HEK293 (cell line): ENCODE results near the gene APBB2.

ENCODE experiments used
- CTCF ChIA-PET: fragments of 350-600 bp; formaldehyde crosslinking; extraction: SDS; loops from one replicate; lab custom pipeline; 2021; ENCODE audit warnings: antibody characterized with exemption; lab: Yijun Ruan, JAX
- POLR2A ChIA-PET: fragments of 300-600 bp; formaldehyde crosslinking; extraction: SDS; loops from one replicate; lab custom pipeline; 2020; ENCODE audit warnings: antibody characterized with exemption, inconsistent platforms; lab: Yijun Ruan, JAX
- H3K27ac ChIP-seq: fragments of 200-500 bp; sonication (Bioruptor generic); 2 replicates; pipeline ENCODE4 v1.5.1; 2014; ENCODE audit warnings: low read depth, low read length, control low read depth, inconsistent platforms; ENCODE audit errors: extremely low read depth
- H3K36me3 ChIP-seq, 2 experiments: fragments of 200-500 bp in 1 of 2; sonication (Bioruptor generic) in 1 of 2; 1 replicate in 1 of 2; 2 replicates in 1 of 2; pipeline ENCODE4 v1.5.1; 2014 to 2017; ENCODE audit warnings: inconsistent platforms in 2 of 2, low read length in 2 of 2; ENCODE audit not compliant: control insufficient read depth in 2 of 2, insufficient read depth in 1 of 2
- H3K4me1 ChIP-seq: fragments of 200-500 bp; sonication (Bioruptor generic); 2 replicates; pipeline ENCODE4 v1.5.1; 2014; ENCODE audit warnings: mild to moderate bottlenecking, low read length, inconsistent platforms; ENCODE audit not compliant: control insufficient read depth, insufficient read depth
- H3K4me3 ChIP-seq: 2 replicates; pipeline ENCODE4 v1.5.1; 2011; ENCODE audit warnings: low read depth, mild to moderate bottlenecking, control low read depth, low read length, moderate library complexity
- H3K9me3 ChIP-seq: fragments of 200-500 bp; sonication (Bioruptor generic); 2 replicates; pipeline ENCODE4 v1.5.1; 2014; ENCODE audit warnings: low read depth, low read length, inconsistent platforms; ENCODE audit not compliant: control insufficient read depth, insufficient read depth
- ELK4 ChIP-seq: IDR thresholded peaks from 2 replicates; pipeline ENCODE4 v1.6.1; 2011; ENCODE audit warnings: mild to moderate bottlenecking, low read depth, low read length, borderline replicate concordance
- HOXA7 ChIP-seq: sonication (generic); formaldehyde crosslinking; IDR thresholded peaks from 2 replicates; pipeline ENCODE4 v1.8.1; 2022; ENCODE audit warnings: missing genetic modification reagents, borderline replicate concordance
- HOXC10 ChIP-seq: sonication (generic); formaldehyde crosslinking; IDR thresholded peaks from 2 replicates; pipeline ENCODE4 v1.8.1; 2023; ENCODE audit warnings: mild to moderate bottlenecking, missing genetic modification reagents
- YY1 ChIP-seq: fragments of 450-650 bp; formaldehyde crosslinking; IDR thresholded peaks from 2 replicates; pipeline ENCODE4 v1.5.1; 2018; ENCODE audit warnings: missing biosample characterization, missing genetic modification characterization
- ZBTB10 ChIP-seq: fragments of 450-650 bp; formaldehyde crosslinking; IDR thresholded peaks from 2 replicates; pipeline ENCODE4 v1.5.1; 2016; ENCODE audit warnings: missing biosample characterization, missing genetic modification characterization
- ZBTB7A ChIP-seq: fragments of 450-650 bp; formaldehyde crosslinking; IDR thresholded peaks from 2 replicates; pipeline ENCODE4 v1.5.1; 2016; ENCODE audit warnings: low read depth, missing biosample characterization, missing genetic modification characterization
- ZNF10 ChIP-seq: fragments of 450-650 bp; formaldehyde crosslinking; IDR thresholded peaks from 2 replicates; pipeline ENCODE4 v1.5.1; 2017; ENCODE audit warnings: missing biosample characterization, missing genetic modification characterization
- ZNF114 ChIP-seq: fragments of 450-650 bp; formaldehyde crosslinking; IDR thresholded peaks from 2 replicates; pipeline ENCODE4 v1.5.0; 2017; ENCODE audit warnings: missing biosample characterization, missing genetic modification characterization
- ZNF132 ChIP-seq: fragments of 450-650 bp; formaldehyde crosslinking; IDR thresholded peaks from 2 replicates; pipeline ENCODE4 v1.5.1; 2017; ENCODE audit warnings: missing biosample characterization, missing genetic modification characterization, borderline replicate concordance
- ZNF138 ChIP-seq: fragments of 450-650 bp; formaldehyde crosslinking; IDR thresholded peaks from 2 replicates; pipeline ENCODE4 v1.5.1; 2016; ENCODE audit warnings: missing biosample characterization, missing genetic modification characterization, borderline replicate concordance
- ZNF174 ChIP-seq: fragments of 450-650 bp; formaldehyde crosslinking; IDR thresholded peaks from 2 replicates; pipeline ENCODE4 v1.5.0; 2017; ENCODE audit warnings: missing biosample characterization, mild to moderate bottlenecking, missing genetic modification characterization
- ZNF23 ChIP-seq: fragments of 450-650 bp; formaldehyde crosslinking; IDR thresholded peaks from 2 replicates; pipeline ENCODE4 v1.5.1; 2016; ENCODE audit warnings: missing biosample characterization, missing genetic modification characterization, borderline replicate concordance
- ZNF311 ChIP-seq: fragments of 450-650 bp; formaldehyde crosslinking; IDR thresholded peaks from 2 replicates; pipeline ENCODE4 v1.5.1; 2017; ENCODE audit warnings: missing biosample characterization, missing genetic modification characterization, borderline replicate concordance
- ZNF37A ChIP-seq: fragments of 450-650 bp; IDR thresholded peaks from 2 replicates; pipeline ENCODE4 v1.5.1; 2018; ENCODE audit warnings: missing biosample characterization, missing genetic modification characterization
- ZNF423 ChIP-seq: fragments of 450-650 bp; formaldehyde crosslinking; IDR thresholded peaks from 2 replicates; pipeline ENCODE4 v1.5.1; 2016; ENCODE audit warnings: missing biosample characterization, missing genetic modification characterization
- TF ChIP-seq, protein P1 (sequence below): fragments of 450-650 bp; formaldehyde crosslinking; IDR thresholded peaks from 2 replicates; pipeline ENCODE4 v1.5.1; 2016; ENCODE audit warnings: missing biosample characterization, missing genetic modification characterization
- TF ChIP-seq, protein P2 (sequence below): fragments of 450-650 bp; formaldehyde crosslinking; IDR thresholded peaks from 2 replicates; pipeline ENCODE4 v1.5.1; 2016; ENCODE audit warnings: missing biosample characterization, missing genetic modification characterization, low read depth
- TF ChIP-seq, protein P3 (sequence below): fragments of 450-650 bp; formaldehyde crosslinking; IDR thresholded peaks from 2 replicates; pipeline ENCODE4 v1.5.1; 2016; ENCODE audit warnings: missing biosample characterization, missing genetic modification characterization
- TF ChIP-seq, protein P4 (sequence below): fragments of 450-650 bp; formaldehyde crosslinking; conservative IDR thresholded peaks from 2 replicates; pipeline ENCODE4 v1.5.1; 2016; ENCODE audit warnings: low read depth, missing biosample characterization, missing genetic modification characterization
- TF ChIP-seq, protein P5 (sequence below): fragments of 450-650 bp; formaldehyde crosslinking; IDR thresholded peaks from 2 replicates; pipeline ENCODE4 v1.5.1; 2017; ENCODE audit warnings: missing biosample characterization, missing genetic modification characterization

Gene APBB2

DNA sequence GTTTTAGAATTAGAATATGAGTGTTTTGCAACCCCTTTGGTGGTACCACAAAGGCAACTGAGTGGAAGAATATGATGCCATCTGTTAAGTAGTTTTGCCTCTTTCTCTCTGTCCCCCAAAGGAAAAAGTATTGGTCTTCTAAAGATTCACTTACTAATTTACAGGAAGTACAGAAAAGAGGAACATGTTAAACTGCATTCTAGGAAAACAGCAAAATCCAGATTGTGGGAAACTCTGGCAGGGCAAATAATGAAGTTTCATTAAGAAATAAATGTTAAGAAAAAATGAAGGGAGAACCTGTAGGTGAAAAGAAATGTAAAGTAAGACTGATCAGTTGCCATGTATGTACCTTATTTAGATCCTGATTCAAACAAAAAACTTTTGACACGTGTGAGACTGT, 425.3 kb downstream of the APBB2 start:
- TF ChIP-seq ZBTB7A (tag by site-specific recombination) (no peak), ZNF23 (tag by site-specific recombination) (no peak), ELK4 (no peak), ZNF423 (no peak), ZNF37A (no peak), ZNF138 (tag by site-specific recombination) (no peak), ZNF311 (tag by site-specific recombination) (no peak), HOXA7 (CRISPR knock-in tag) (no peak), YY1 (no peak), ZNF174 (tag by site-specific recombination) (no peak), ZNF132 (tag by site-specific recombination) (no peak), HOXC10 (CRISPR knock-in tag) (no peak), ZNF10 (tag by site-specific recombination) (no peak), ZNF114 (tag by site-specific recombination) (no peak), ZBTB10 (no peak)
- TF ChIP-seq, protein P1, sequence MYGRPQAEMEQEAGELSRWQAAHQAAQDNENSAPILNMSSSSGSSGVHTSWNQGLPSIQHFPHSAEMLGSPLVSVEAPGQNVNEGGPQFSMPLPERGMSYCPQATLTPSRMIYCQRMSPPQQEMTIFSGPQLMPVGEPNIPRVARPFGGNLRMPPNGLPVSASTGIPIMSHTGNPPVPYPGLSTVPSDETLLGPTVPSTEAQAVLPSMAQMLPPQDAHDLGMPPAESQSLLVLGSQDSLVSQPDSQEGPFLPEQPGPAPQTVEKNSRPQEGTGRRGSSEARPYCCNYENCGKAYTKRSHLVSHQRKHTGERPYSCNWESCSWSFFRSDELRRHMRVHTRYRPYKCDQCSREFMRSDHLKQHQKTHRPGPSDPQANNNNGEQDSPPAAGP = no peak
- TF ChIP-seq, protein P2, sequence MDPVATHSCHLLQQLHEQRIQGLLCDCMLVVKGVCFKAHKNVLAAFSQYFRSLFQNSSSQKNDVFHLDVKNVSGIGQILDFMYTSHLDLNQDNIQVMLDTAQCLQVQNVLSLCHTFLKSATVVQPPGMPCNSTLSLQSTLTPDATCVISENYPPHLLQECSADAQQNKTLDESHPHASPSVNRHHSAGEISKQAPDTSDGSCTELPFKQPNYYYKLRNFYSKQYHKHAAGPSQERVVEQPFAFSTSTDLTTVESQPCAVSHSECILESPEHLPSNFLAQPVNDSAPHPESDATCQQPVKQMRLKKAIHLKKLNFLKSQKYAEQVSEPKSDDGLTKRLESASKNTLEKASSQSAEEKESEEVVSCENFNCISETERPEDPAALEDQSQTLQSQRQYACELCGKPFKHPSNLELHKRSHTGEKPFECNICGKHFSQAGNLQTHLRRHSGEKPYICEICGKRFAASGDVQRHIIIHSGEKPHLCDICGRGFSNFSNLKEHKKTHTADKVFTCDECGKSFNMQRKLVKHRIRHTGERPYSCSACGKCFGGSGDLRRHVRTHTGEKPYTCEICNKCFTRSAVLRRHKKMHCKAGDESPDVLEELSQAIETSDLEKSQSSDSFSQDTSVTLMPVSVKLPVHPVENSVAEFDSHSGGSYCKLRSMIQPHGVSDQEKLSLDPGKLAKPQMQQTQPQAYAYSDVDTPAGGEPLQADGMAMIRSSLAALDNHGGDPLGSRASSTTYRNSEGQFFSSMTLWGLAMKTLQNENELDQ = no peak
- TF ChIP-seq, protein P3, sequence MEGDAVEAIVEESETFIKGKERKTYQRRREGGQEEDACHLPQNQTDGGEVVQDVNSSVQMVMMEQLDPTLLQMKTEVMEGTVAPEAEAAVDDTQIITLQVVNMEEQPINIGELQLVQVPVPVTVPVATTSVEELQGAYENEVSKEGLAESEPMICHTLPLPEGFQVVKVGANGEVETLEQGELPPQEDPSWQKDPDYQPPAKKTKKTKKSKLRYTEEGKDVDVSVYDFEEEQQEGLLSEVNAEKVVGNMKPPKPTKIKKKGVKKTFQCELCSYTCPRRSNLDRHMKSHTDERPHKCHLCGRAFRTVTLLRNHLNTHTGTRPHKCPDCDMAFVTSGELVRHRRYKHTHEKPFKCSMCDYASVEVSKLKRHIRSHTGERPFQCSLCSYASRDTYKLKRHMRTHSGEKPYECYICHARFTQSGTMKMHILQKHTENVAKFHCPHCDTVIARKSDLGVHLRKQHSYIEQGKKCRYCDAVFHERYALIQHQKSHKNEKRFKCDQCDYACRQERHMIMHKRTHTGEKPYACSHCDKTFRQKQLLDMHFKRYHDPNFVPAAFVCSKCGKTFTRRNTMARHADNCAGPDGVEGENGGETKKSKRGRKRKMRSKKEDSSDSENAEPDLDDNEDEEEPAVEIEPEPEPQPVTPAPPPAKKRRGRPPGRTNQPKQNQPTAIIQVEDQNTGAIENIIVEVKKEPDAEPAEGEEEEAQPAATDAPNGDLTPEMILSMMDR = no peak
- TF ChIP-seq, protein P4, sequence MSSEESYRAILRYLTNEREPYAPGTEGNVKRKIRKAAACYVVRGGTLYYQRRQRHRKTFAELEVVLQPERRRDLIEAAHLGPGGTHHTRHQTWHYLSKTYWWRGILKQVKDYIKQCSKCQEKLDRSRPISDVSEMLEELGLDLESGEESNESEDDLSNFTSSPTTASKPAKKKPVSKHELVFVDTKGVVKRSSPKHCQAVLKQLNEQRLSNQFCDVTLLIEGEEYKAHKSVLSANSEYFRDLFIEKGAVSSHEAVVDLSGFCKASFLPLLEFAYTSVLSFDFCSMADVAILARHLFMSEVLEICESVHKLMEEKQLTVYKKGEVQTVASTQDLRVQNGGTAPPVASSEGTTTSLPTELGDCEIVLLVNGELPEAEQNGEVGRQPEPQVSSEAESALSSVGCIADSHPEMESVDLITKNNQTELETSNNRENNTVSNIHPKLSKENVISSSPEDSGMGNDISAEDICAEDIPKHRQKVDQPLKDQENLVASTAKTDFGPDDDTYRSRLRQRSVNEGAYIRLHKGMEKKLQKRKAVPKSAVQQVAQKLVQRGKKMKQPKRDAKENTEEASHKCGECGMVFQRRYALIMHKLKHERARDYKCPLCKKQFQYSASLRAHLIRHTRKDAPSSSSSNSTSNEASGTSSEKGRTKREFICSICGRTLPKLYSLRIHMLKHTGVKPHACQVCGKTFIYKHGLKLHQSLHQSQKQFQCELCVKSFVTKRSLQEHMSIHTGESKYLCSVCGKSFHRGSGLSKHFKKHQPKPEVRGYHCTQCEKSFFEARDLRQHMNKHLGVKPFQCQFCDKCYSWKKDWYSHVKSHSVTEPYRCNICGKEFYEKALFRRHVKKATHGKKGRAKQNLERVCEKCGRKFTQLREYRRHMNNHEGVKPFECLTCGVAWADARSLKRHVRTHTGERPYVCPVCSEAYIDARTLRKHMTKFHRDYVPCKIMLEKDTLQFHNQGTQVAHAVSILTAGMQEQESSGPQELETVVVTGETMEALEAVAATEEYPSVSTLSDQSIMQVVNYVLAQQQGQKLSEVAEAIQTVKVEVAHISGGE = no peak
- TF ChIP-seq, protein P5, sequence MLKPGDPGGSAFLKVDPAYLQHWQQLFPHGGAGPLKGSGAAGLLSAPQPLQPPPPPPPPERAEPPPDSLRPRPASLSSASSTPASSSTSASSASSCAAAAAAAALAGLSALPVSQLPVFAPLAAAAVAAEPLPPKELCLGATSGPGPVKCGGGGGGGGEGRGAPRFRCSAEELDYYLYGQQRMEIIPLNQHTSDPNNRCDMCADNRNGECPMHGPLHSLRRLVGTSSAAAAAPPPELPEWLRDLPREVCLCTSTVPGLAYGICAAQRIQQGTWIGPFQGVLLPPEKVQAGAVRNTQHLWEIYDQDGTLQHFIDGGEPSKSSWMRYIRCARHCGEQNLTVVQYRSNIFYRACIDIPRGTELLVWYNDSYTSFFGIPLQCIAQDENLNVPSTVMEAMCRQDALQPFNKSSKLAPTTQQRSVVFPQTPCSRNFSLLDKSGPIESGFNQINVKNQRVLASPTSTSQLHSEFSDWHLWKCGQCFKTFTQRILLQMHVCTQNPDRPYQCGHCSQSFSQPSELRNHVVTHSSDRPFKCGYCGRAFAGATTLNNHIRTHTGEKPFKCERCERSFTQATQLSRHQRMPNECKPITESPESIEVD = no peak
- H3K36me3 ChIP-seq = no peaks in the 10 kb centered on the region
- no peak overlapping the region for H3K4me3 ChIP-seq
- no peaks in the 10 kb centered on the region for H3K9me3 ChIP-seq
- H3K4me1 ChIP-seq = no peaks in the 10 kb centered on the region
- POLR2A ChIA-PET = no interaction called here
- no peak overlapping the region for H3K27ac ChIP-seq
- CTCF ChIA-PET = no interaction called here
